Loucy (cell line): ENCODE measurements around the gene ADGRG2.

Experiments
- H2AFZ ChIP-seq: fragments of 200-600 bp; sonication (generic); 2 replicates; pipeline ENCODE4 v1.6.0; 2016; ENCODE audit warnings: antibody characterized with exemption, mild to moderate bottlenecking, low read length, moderate library complexity
- H3F3A ChIP-seq: fragments of 200-600 bp; 2 replicates; pipeline ENCODE4 v1.6.0; 2016; ENCODE audit warnings: antibody characterized with exemption, low read depth, mild to moderate bottlenecking
- H3K27me3 ChIP-seq: fragments of 200-600 bp; sonication (generic); 2 replicates; pipeline ENCODE4 v1.6.1; 2014; ENCODE audit warnings: low read length, mild to moderate bottlenecking; ENCODE audit not compliant: insufficient read depth, poor library complexity, severe bottlenecking
- H3K36me3 ChIP-seq: fragments of 200-600 bp; sonication (generic); 2 replicates; pipeline ENCODE4 v1.6.1; 2016; ENCODE audit warnings: low read length; ENCODE audit not compliant: insufficient read depth
- H3K4me1 ChIP-seq: fragments of 200-600 bp; sonication (generic); 2 replicates; pipeline ENCODE4 v1.5.1; 2014; ENCODE audit warnings: low read length, mild to moderate bottlenecking; ENCODE audit not compliant: insufficient read depth, poor library complexity, severe bottlenecking
- H3K4me2 ChIP-seq: fragments of 200-600 bp; sonication (generic); 2 replicates; pipeline ENCODE4 v1.6.0; 2014; ENCODE audit warnings: antibody characterized with exemption, low read length, low read depth, mild to moderate bottlenecking; ENCODE audit not compliant: poor library complexity, severe bottlenecking
- H3K4me3 ChIP-seq: fragments of 200-600 bp; sonication (generic); 2 replicates; pipeline ENCODE4 v1.5.1; 2014; ENCODE audit warnings: low read length, mild to moderate bottlenecking, mixed read lengths; ENCODE audit not compliant: poor library complexity, severe bottlenecking
- H3K79me2 ChIP-seq: fragments of 200-600 bp; sonication (generic); 2 replicates; pipeline ENCODE4 v1.6.1; 2014; ENCODE audit warnings: low read length; ENCODE audit not compliant: insufficient read depth
- H3K9ac ChIP-seq: fragments of 200-600 bp; sonication (generic); 2 replicates; pipeline ENCODE4 v1.6.0; 2014; ENCODE audit warnings: mild to moderate bottlenecking, low read depth, low read length, moderate library complexity; ENCODE audit not compliant: poor library complexity, severe bottlenecking
- H3K9me2 ChIP-seq: fragments of 200-600 bp; sonication (generic); replicated peaks from 2 replicates; pipeline ENCODE4 v1.6.1; 2016; ENCODE audit warnings: low read depth, low read length, mixed read lengths
- H3K9me3 ChIP-seq: fragments of 200-600 bp; sonication (generic); 2 replicates; pipeline ENCODE4 v1.6.1; 2014; ENCODE audit warnings: mild to moderate bottlenecking, antibody characterized with exemption, low read length, low read depth; ENCODE audit not compliant: insufficient read depth
- H4K20me1 ChIP-seq: fragments of 200-600 bp; sonication (generic); 2 replicates; pipeline ENCODE4 v1.6.0; 2014; ENCODE audit warnings: antibody characterized with exemption, low read length, mild to moderate bottlenecking; ENCODE audit not compliant: insufficient read depth, poor library complexity, severe bottlenecking
- EZH2phosphoT487 ChIP-seq: fragments of 200-600 bp; IDR thresholded peaks from 2 replicates; pipeline ENCODE4 v1.6.1; 2018; ENCODE audit warnings: antibody characterized with exemption, mild to moderate bottlenecking, moderate library complexity, borderline replicate concordance
- TF ChIP-seq, protein P1 (sequence below): fragments of 200-600 bp; sonication (generic); conservative IDR thresholded peaks from 2 replicates; pipeline ENCODE4 v1.5.1; 2014; ENCODE audit warnings: mild to moderate bottlenecking, antibody characterized with exemption, low read length

The ADGRG2 gene

GRCh38 chrX:18970465-18970864, 151.8 kb downstream of the ADGRG2 start:
- TF ChIP-seq, protein P1, sequence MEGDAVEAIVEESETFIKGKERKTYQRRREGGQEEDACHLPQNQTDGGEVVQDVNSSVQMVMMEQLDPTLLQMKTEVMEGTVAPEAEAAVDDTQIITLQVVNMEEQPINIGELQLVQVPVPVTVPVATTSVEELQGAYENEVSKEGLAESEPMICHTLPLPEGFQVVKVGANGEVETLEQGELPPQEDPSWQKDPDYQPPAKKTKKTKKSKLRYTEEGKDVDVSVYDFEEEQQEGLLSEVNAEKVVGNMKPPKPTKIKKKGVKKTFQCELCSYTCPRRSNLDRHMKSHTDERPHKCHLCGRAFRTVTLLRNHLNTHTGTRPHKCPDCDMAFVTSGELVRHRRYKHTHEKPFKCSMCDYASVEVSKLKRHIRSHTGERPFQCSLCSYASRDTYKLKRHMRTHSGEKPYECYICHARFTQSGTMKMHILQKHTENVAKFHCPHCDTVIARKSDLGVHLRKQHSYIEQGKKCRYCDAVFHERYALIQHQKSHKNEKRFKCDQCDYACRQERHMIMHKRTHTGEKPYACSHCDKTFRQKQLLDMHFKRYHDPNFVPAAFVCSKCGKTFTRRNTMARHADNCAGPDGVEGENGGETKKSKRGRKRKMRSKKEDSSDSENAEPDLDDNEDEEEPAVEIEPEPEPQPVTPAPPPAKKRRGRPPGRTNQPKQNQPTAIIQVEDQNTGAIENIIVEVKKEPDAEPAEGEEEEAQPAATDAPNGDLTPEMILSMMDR: no peak
- Histone ChIP-seq H3K4me2 (no peak overlapping the region), H3K4me3 (no peak overlapping the region), H2AFZ (no peak overlapping the region), H3K79me2 (no peaks in the 10 kb centered on the region), H3K9me2 (no peaks in the 10 kb centered on the region), H3K27me3 (no peaks in the 10 kb centered on the region), H3F3A (no peaks in the 10 kb centered on the region), H3K9ac (no peak overlapping the region), H3K9me3 (no peaks in the 10 kb centered on the region), H4K20me1 (no peaks in the 10 kb centered on the region), H3K4me1 (no peaks in the 10 kb centered on the region), H3K36me3 (no peaks in the 10 kb centered on the region)

DNA sequence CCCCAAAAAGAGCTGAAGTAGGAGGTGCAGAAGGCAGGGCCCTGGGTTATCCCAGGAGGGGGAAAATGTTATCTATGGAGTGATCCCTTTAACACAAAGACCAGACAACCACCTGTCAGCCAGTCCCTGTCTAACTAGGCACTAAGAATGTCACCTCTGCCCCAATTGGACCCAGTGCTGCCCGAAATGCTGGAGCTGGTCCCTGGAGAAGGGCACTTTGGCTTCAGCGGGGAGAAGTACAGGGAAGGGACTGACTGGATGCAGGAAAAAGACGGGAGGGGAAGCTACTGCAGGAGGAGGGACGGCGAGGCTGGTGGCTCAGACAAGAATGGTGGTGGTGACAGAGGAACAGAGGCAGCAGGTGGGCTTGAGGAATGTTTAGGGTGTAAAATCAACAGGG, 155.6 kb downstream of the ADGRG2 start:
- H3K4me1 ChIP-seq: no peaks in the 10 kb centered on the region
- H3K9me3 ChIP-seq: no peaks in the 10 kb centered on the region
- H3K79me2 ChIP-seq: peaks cover 12% of the 10 kb centered on the region; the same call in 1 of the 2 replicates
- H3K9ac ChIP-seq: no peak overlapping the region
- H3K4me3 ChIP-seq: no peak overlapping the region
- no peak overlapping the region for H3K4me2 ChIP-seq
- TF ChIP-seq, protein P1: no peak
- no peak for TF ChIP-seq EZH2phosphoT487
- no peaks in the 10 kb centered on the region for H3K27me3 ChIP-seq
- H4K20me1 ChIP-seq: no peaks in the 10 kb centered on the region
- no peaks in the 10 kb centered on the region for H3K36me3 ChIP-seq
- no peaks in the 10 kb centered on the region for H3K9me2 ChIP-seq
- no peaks in the 10 kb centered on the region for H3F3A ChIP-seq
- no peak overlapping the region for H2AFZ ChIP-seq

DNA sequence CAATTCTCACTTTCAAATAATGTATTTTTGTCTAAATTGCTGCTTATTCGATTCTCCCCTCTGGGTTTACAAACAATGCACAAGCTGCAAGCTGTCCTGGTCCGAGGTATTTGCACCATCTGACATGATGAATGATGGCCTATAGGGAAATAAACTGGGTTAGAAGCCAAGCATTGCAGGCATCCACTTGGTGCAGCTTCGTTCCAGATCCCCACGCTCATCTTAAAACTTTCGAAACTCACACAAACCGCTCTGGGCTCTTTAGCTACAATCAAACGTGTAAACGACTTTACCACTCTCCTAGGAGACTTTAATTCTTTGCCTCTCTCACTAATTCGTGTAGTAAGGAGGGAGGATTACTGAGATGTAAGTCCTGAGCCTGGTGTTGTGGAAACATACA, 157.4 kb downstream of the ADGRG2 start:
- Histone ChIP-seq H3K4me1 (peaks cover 2% of the 10 kb centered on the region), H2AFZ (no peak overlapping the region), H3K9ac (no peak overlapping the region), H3K9me2 (no peaks in the 10 kb centered on the region), H3K9me3 (no peaks in the 10 kb centered on the region), H3F3A (no peaks in the 10 kb centered on the region), H3K4me3 (no peak overlapping the region), H3K79me2 (peaks cover 12% of the 10 kb centered on the region; the same call in 1 of the 2 replicates), H3K36me3 (no peaks in the 10 kb centered on the region), H3K4me2 (no peak overlapping the region), H4K20me1 (no peaks in the 10 kb centered on the region), H3K27me3 (no peaks in the 10 kb centered on the region)
- TF ChIP-seq EZH2phosphoT487: no peak
- TF ChIP-seq, protein P1: no peak
